Fibroblast of villous mesenchyme (primary cell): ENCODE measurements around the gene RDX. TPM values are rescaled to one million over a fixed set of nuclear protein-coding genes. Genes with fewer than 3 reads are reported as not detected.
"Not testable (repeated sequence)": the region's sequence is repeated elsewhere in the genome, so short reads cannot be mapped to it uniquely, and the experiment has no call there.

Experiments
- DNase-seq: peaks from one replicate; pipeline ENCODE4 v3.0.0-alpha.2; 2010; ENCODE audit warnings: low read depth
- H3K4me3 ChIP-seq: 2 replicates; pipeline ENCODE4 v1.5.1; 2011; ENCODE audit warnings: low read depth, mild to moderate bottlenecking, low read length
- CTCF ChIP-seq: IDR thresholded peaks from 2 replicates; pipeline ENCODE4 v1.5.1; 2012; ENCODE audit warnings: low read depth, mild to moderate bottlenecking, low read length; ENCODE audit not compliant: insufficient read depth
- total RNA-seq: library from RNA; depleted of rRNA; stranded (reverse); fragments of >200 nt; gene quantifications from 2 replicates; pipeline ENCODE4 v1.2.3, GENCODE V29; 2012

RDX gene
- total RNA-seq, 1 donor, result 84.2 TPM

- no peak overlapping the region for H3K4me3 ChIP-seq
- no peak for TF ChIP-seq CTCF
- no peak for DNase-seq
These were observed 95.6 kb downstream of the RDX start for GRCh38 chr11:110200836-110201235.

- no peak for TF ChIP-seq CTCF
- no peak overlapping the region for H3K4me3 ChIP-seq
- no peak for DNase-seq
These were observed 96.2 kb downstream of the RDX start for GRCh38 chr11:110200241-110200640.

- no peak overlapping the region for H3K4me3 ChIP-seq
- TF ChIP-seq CTCF, result no peak
- DNase-seq, result peak; percentile 85
These were observed 97.0 kb downstream of the RDX start for GRCh38 chr11:110199184-110199981.

- no peak overlapping the region for H3K4me3 ChIP-seq
- DNase-seq, result no peak
- no peak for TF ChIP-seq CTCF
These were observed 98.2 kb downstream of the RDX start for GRCh38 chr11:110198031-110198729.

GRCh38 chr11:110196884-110197420 is 99.5 kb downstream of the RDX start:
- TF ChIP-seq CTCF, result no peak
- no peak overlapping the region for H3K4me3 ChIP-seq
- no peak for DNase-seq

- peak; percentile 83 for DNase-seq
- TF ChIP-seq CTCF, result no peak
- H3K4me3 ChIP-seq, result no peak overlapping the region
These were observed 100.1 kb downstream of the RDX start for GRCh38 chr11:110196241-110196754.

- H3K4me3 ChIP-seq, result not testable (repeated sequence)
- peak; percentile 94 for DNase-seq
These were observed 102.1 kb downstream of the RDX start for GRCh38 chr11:110194211-110194766.

- not testable (repeated sequence) for DNase-seq, H3K4me3 ChIP-seq
These were observed 103.7 kb downstream of the RDX start for GRCh38 chr11:110192604-110193282.
